Measurements from ENCODE around the gene SS18L1.

DNA sequence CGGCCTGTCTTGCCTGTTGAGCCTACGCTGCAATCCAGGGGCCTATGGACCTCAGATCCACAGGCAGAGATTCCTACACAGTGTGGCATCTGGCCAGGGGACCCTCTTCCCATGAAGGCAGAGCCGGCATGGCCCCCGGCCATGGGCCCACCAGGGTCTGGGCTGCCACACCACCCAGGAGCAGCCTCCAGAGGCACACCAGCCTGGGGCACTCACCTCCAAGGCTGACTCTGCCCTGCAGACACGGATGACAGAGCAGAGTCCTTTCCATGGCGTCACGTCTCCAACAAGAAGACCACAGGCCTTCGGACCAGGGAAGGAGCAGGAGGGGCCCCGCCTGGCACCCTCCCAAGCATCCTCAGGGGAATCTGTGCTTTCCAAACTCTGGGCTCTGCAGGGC lies 80.0 kb downstream of the SS18L1 start:
- TF ChIP-seq, protein P1, sequence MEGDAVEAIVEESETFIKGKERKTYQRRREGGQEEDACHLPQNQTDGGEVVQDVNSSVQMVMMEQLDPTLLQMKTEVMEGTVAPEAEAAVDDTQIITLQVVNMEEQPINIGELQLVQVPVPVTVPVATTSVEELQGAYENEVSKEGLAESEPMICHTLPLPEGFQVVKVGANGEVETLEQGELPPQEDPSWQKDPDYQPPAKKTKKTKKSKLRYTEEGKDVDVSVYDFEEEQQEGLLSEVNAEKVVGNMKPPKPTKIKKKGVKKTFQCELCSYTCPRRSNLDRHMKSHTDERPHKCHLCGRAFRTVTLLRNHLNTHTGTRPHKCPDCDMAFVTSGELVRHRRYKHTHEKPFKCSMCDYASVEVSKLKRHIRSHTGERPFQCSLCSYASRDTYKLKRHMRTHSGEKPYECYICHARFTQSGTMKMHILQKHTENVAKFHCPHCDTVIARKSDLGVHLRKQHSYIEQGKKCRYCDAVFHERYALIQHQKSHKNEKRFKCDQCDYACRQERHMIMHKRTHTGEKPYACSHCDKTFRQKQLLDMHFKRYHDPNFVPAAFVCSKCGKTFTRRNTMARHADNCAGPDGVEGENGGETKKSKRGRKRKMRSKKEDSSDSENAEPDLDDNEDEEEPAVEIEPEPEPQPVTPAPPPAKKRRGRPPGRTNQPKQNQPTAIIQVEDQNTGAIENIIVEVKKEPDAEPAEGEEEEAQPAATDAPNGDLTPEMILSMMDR (IDR thresholded peaks at IDR 0.05 in 8 of 11, conservative IDR thresholded peaks at IDR 0.05 in 3 of 11), result no peak
- TF ChIP-seq POLR2AphosphoS5 (IDR thresholded peaks at IDR 0.05), result no peak

All from spleen (tissue), 7 donors.